ENCODE results near the gene CPT1C. TPM values are rescaled to one million over a fixed set of nuclear protein-coding genes. Genes with fewer than 3 reads are reported as not detected.

The CPT1C gene
- total RNA-seq, 2 donors from 2014 or later = 0.66 to 3.4 TPM

DNA sequence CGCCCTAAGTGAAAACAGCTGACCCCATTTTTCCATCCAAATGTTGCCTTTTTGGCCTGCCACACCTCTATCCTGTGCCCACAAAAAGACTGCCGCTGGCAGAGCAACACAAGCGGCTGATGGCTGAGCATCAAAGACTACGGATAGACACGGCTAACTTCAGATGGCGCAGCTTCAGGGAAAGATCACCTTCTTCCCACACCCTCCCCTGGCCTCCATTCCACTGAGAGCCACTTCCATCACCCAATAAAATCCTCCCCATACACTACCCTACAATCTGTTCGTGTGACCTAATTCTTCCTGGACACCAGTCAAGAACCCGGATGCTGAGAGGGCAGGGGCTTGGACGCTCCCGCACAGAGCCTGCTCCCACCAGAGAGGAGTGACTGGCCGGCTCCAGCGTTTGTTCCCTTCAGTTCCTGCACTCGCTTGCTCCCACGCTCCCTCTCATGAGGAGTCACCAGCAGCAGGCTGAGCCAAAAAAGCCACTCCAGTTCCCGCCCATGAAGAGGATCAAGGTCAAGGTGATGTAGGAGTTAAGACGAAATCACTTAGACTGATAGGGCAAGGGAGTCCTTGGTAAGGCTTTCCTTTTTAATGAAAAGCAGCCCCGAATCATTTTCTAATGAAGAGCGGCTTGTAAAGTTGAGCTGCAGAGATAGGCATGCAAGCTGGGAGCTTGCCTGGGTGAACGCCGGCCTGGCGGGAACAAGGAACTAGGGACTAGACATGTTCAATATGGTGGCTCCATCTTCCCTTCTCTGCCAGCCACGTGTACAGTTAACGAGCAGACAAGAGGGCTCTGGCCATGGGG, 36.5 kb downstream of the CPT1C start:
- H3K4me1 ChIP-seq = no peaks in the 10 kb centered on the region
- H3K4me3 ChIP-seq = no peak overlapping the region
- no peak for TF ChIP-seq POLR2A (IDR thresholded peaks at IDR 0.05)
- TF ChIP-seq, protein P1, sequence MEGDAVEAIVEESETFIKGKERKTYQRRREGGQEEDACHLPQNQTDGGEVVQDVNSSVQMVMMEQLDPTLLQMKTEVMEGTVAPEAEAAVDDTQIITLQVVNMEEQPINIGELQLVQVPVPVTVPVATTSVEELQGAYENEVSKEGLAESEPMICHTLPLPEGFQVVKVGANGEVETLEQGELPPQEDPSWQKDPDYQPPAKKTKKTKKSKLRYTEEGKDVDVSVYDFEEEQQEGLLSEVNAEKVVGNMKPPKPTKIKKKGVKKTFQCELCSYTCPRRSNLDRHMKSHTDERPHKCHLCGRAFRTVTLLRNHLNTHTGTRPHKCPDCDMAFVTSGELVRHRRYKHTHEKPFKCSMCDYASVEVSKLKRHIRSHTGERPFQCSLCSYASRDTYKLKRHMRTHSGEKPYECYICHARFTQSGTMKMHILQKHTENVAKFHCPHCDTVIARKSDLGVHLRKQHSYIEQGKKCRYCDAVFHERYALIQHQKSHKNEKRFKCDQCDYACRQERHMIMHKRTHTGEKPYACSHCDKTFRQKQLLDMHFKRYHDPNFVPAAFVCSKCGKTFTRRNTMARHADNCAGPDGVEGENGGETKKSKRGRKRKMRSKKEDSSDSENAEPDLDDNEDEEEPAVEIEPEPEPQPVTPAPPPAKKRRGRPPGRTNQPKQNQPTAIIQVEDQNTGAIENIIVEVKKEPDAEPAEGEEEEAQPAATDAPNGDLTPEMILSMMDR (IDR thresholded peaks at IDR 0.05) = no peak
- intact Hi-C loops (cut with DNase I) = no loop called here
- H3K27me3 ChIP-seq = no peaks in the 10 kb centered on the region
- DNase-seq = peak in 3 of 4 donors; percentile 19 to 49 (median 20)
- no peaks in the 10 kb centered on the region for H3K36me3 ChIP-seq (replicated peaks in 1 of 2; ENCODE audit: insufficient read depth in 1 of 2, low read depth in 2 of 2)
- WGBS, 2 donors = 68 to 71% methylated on average over 20 to 23 of the region's 23 CpGs
- peak overlapping the region in 1 of 4 donors; percentile 2 for H3K27ac ChIP-seq
- no peaks in the 10 kb centered on the region for H3K9me3 ChIP-seq
- no peak for ATAC-seq

DNA sequence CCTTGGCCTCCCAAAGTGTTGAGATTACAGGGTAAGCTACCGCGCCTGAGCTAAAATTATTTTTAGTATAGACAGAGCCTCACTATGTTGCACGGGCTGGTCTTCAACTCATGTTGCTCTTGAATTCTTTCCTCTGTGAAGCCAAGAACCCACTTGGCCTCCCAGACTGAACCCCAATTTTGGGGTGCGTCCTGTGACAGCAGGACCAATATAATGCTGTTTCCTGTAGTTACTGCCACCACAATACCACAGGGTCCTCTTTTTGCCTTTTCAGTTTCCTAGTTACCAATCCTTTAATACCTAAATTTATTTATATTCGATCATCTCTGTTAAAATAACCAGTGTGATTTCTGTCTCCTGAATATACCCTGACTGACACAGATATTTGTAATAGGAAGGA, 39.2 kb downstream of the CPT1C start:
- intact Hi-C loops (cut with DNase I) = no loop called here
- Histone ChIP-seq H3K4me3 (no peak overlapping the region), H3K4me1 (no peaks in the 10 kb centered on the region), H3K9me3 (no peaks in the 10 kb centered on the region), H3K36me3 (replicated peaks in 1 of 2; ENCODE audit: insufficient read depth in 1 of 2, low read depth in 2 of 2) (no peaks in the 10 kb centered on the region), H3K27ac (no peak overlapping the region), H3K27me3 (no peaks in the 10 kb centered on the region)
- 81 to 82% methylated on average over 5 of the region's 5 CpGs for WGBS, 2 donors
- ATAC-seq (no peak), DNase-seq (no peak)
- no peak for TF ChIP-seq POLR2A (IDR thresholded peaks at IDR 0.05)
- TF ChIP-seq, protein P1 (IDR thresholded peaks at IDR 0.05) = no peak

DNA sequence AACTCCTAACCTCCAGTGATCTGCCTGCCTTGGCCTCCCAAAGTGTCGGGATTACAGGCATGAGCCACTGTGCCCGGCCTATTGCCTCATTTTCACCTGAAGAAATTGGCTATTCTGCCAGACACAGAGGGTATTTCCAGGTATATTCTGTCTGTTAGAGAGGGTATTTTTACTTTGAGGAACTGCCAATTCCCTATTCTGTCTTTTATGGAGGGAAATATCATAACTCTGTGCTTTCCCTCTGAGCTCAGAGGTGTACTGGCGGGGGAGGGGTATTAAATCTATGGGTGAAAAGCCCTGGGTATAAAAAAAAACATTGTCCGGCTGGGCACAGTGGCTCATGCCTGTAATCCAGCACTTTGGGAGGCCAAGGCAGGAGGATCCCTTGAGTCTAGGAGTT, 47.4 kb downstream of the CPT1C start:
- H3K27ac ChIP-seq = no peak overlapping the region
- H3K4me3 ChIP-seq = no peak overlapping the region
- H3K36me3 ChIP-seq (replicated peaks in 1 of 2; ENCODE audit: insufficient read depth in 1 of 2, low read depth in 2 of 2) = no peaks in the 10 kb centered on the region
- no peaks in the 10 kb centered on the region for H3K4me1 ChIP-seq
- no peak for DNase-seq
- ATAC-seq = no peak
- intact Hi-C loops (cut with DNase I) = no loop called here
- WGBS, 2 donors = 66 to 76% methylated on average over 4 of the region's 4 CpGs
- no peaks in the 10 kb centered on the region for H3K27me3 ChIP-seq
- H3K9me3 ChIP-seq = no peaks in the 10 kb centered on the region
- TF ChIP-seq, protein P1 (IDR thresholded peaks at IDR 0.05) = no peak
- no peak for TF ChIP-seq POLR2A (IDR thresholded peaks at IDR 0.05)

DNA sequence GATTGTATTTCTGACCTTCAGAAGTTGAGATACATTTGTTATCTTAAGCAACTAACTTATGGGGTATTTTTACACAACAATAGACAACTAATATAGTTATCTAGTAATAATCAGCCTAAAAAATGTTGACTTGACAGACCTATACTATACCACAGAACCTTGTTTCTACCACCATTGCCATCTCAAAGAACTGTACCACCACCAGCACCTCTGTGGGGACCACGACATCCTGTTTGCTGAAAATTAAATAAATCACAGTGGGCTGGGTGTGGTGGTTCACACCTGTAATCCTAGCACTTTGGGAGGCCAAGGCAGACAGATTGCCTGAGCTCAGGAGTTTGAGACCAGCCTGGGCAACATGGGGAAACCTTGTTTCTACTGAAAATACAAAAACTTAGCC, 48.2 kb downstream of the CPT1C start:
- Histone ChIP-seq H3K4me1 (no peaks in the 10 kb centered on the region), H3K4me3 (no peak overlapping the region), H3K9me3 (no peaks in the 10 kb centered on the region), H3K36me3 (replicated peaks in 1 of 2; ENCODE audit: insufficient read depth in 1 of 2, low read depth in 2 of 2) (no peaks in the 10 kb centered on the region), H3K27ac (no peak overlapping the region), H3K27me3 (no peaks in the 10 kb centered on the region)
- TF ChIP-seq, protein P1 (IDR thresholded peaks at IDR 0.05) = no peak
- no peak for TF ChIP-seq POLR2A (IDR thresholded peaks at IDR 0.05)
- intact Hi-C loops (cut with DNase I) = no loop called here
- DNase-seq (no peak), ATAC-seq (no peak)
- 67 to 86% methylated on average over 1 of the region's 1 CpG for WGBS, 2 donors

DNA sequence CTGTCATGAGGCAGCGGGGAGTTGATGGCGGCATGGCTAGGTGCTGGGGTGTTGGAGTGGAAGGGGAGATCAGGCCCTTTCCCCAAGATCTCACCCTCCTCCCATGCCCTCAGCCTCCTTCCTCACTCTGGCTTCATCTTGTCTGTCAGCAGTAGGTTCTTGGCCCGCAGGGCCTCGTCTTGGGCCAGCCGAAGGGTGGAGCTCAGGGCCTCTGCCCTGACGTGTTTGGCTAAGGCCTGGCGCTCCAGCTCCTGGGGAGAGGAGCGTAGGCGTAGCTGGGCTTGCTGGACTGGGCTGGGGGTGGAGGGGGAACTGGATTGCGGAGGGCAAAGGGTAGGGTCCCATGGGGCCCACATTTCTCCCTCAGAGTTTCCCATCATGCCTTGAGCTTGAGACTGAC, 49.0 kb downstream of the CPT1C start:
- Histone ChIP-seq H3K4me3 (no peak overlapping the region), H3K27me3 (no peaks in the 10 kb centered on the region), H3K36me3 (replicated peaks in 1 of 2; ENCODE audit: insufficient read depth in 1 of 2, low read depth in 2 of 2) (no peaks in the 10 kb centered on the region), H3K27ac (no peak overlapping the region), H3K4me1 (no peaks in the 10 kb centered on the region), H3K9me3 (no peaks in the 10 kb centered on the region)
- no peak for DNase-seq
- WGBS, 2 donors = 67 to 92% methylated on average over 1 to 10 of the region's 10 CpGs
- no peak for ATAC-seq
- TF ChIP-seq, protein P1 (IDR thresholded peaks at IDR 0.05) = no peak
- no peak for TF ChIP-seq POLR2A (IDR thresholded peaks at IDR 0.05)
- intact Hi-C loops (cut with DNase I) = no loop called here

Data from body of pancreas (tissue), 4 donors.